GM23248 (cell line): ENCODE data around the gene ERC1.

Experiments
- EZH2 ChIP-seq: fragments of 200-600 bp; sonication (generic); IDR thresholded peaks from 2 replicates; pipeline ENCODE4 v1.6.1; 2018; ENCODE audit warnings: antibody characterized with exemption, mild to moderate bottlenecking; ENCODE audit not compliant: insufficient read depth, poor library complexity, severe bottlenecking
- EZH2phosphoT487 ChIP-seq: fragments of 200-600 bp; sonication (generic); IDR thresholded peaks from 2 replicates; pipeline ENCODE4 v1.6.1; 2018; ENCODE audit warnings: antibody characterized with exemption, moderate library complexity, mild to moderate bottlenecking, low read depth; ENCODE audit not compliant: insufficient read depth

GRCh38 chr12:1367331-1368291 lies 376.6 kb downstream of the ERC1 start:
- TF ChIP-seq EZH2 = no peak
- no peak for TF ChIP-seq EZH2phosphoT487
